Measurements from ENCODE around the gene SH3TC2.

- TF ChIP-seq CTCF (tag by site-specific recombination; IDR thresholded peaks at IDR 0.05) (no peak), ZNF146 (tag by site-specific recombination; IDR thresholded peaks at IDR 0.05) (no peak)
Observed at GRCh38 chr5:149022200-149022599, 40.7 kb downstream of the SH3TC2 start.

Measured in HEK293 (cell line).